ENCODE data around the gene KRT80. TPM values are rescaled to one million over a fixed set of nuclear protein-coding genes. Genes with fewer than 3 reads are reported as not detected.

KRT80 gene
- total and polyA plus RNA-seq, 2 of the 13 experiments (the other 11 are each of a cell fraction or from before 2014, with no cell fraction given) = 0.27 to 0.53 TPM

DNA sequence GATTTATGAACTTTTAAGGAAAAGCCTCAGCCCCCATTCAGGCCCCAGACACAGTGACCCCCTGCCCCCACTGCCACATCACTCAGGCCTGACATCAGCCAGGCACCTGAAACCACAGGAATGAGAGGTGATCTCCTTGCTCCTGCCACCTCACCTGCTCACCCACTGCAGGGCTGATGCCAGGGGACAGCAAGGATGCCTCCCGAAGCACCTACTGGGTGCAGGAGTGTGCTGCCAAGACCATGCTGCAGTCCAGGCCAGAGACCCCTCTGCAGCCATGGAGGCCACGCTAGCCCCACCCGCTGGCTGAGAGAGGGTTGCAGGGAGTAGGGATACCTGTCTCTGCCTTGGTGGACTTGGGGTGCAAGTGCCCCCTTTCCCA lies 22.6 kb upstream of the KRT80 start:
- TF ChIP-seq ZFY (CRISPR knock-in tag; IDR thresholded peaks at IDR 0.05) (no peak), ZNF124 (CRISPR knock-in tag; IDR thresholded peaks at IDR 0.05) (no peak), SIX4 (CRISPR knock-in tag; IDR thresholded peaks at IDR 0.05) (no peak)
- intact Hi-C loops (cut with micrococcal nuclease; ENCODE audit: unreplicated experiment) = no loop called here
- 14% methylated on average over 3 of the region's 3 CpGs for WGBS (ENCODE audit: low lambda C conversion rate)

DNA sequence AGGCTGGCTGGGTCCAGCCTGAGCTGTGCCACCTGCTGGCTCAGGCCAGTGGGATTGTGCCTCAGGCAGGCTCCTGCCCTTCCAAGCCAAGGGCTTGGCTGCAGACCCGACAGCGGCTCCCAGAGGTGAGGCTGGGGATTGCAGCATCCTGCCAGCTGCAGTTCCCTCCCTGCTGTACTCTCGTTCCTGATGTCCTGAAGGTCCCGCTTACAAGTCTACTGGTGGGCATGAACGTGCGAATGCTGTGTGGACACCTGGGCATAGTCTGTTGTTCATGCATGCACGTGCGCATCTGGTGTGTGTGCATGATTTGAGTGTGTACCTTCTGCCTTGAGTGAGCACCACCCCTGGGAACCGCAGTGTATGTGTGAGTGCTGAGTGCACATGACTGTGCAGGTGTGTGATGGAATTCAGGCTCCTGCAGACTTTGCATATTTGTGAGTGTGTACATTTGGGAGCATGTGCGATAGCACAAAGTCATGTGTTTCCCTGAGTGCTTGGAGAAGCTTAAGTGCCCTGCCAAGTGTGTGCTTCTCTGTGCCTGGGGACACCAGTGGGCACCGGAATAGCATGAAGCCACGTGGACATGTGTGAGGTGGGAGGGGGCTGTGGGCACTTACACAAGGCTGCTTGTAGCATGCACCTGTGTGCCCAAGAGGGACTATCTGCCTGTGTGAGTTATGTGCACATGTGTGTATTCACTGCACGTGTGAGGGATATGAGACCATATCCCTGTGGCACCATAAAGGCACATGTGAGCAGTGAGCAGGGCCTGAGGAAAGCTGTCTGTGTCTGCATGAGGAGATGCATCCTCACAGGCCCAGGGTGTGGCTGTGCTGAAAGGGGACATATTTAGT lies 22.0 kb upstream of the KRT80 start:
- no TSS peak for BruUV-seq (replicated peaks)
- CTCF ChIA-PET (ENCODE audit: low intra/inter-chr PET ratio, low total read pairs) = interaction anchor here (1.2 to 1.6 kb wide), 5 partner anchors 34 to 74 kb away, joined by 3 to 21 read pairs (median 5); no protein-coding TSS in a partner anchor
- Histone ChIP-seq H3K27ac (ENCODE audit: extremely low read length, insufficient read depth, low read length) (no peak overlapping the region), H3K9ac (ENCODE audit: insufficient read depth, low read depth, low read length) (no peak overlapping the region), H3K4me2 (ENCODE audit: low read depth, low read length) (no peak overlapping the region), H4K20me1 (ENCODE audit: insufficient read depth, low read length) (no peaks in the 10 kb centered on the region), H3K4me3 (replicated peaks in 1 of 3; ENCODE audit: insufficient read depth in 1 of 3, low read depth in 2 of 3, low read length in 3 of 3) (no peak overlapping the region), H3K36me3 (replicated peaks in 1 of 2; ENCODE audit: control insufficient read depth in 1 of 2, insufficient read depth in 2 of 2, low read length in 2 of 2) (no peaks in the 10 kb centered on the region), H3K27me3 (ENCODE audit: control insufficient read depth in 1 of 2, insufficient read depth in 2 of 2, low read length in 2 of 2) (peaks cover 10 to 22% of the 10 kb centered on the region in 2 experiments; a peak in 3 of 5 replicates), H3K9me3 (ENCODE audit: low read length) (no peaks in the 10 kb centered on the region), H3K79me2 (ENCODE audit: insufficient read depth, low read length) (no peaks in the 10 kb centered on the region), H2AFZ (ENCODE audit: low read length) (no peak overlapping the region), H3K4me1 (ENCODE audit: insufficient read depth, low read length) (no peaks in the 10 kb centered on the region)
- DNase-seq (ENCODE audit: low spot score) = peak; percentile 57
- WGBS (ENCODE audit: low lambda C conversion rate) = 17% methylated on average over 4 of the region's 13 CpGs
- ATAC-seq = peak; percentile 95
- FAIRE-seq = peak; percentile 73
- in situ Hi-C loops (cut with HindIII; ENCODE audit: extremely low pct_ligation_motif_present, low pct_unique_long_range_greater_than_20kb) = no loop called here
- POLR2A ChIA-PET = no interaction called here
- intact Hi-C loops (cut with micrococcal nuclease; ENCODE audit: unreplicated experiment) = no loop called here
- no peak for TF ChIP-seq POLR2G (IDR thresholded peaks at IDR 0.05; ENCODE audit: low read depth, low read length)
- no peak for TF ChIP-seq HES4 (CRISPR knock-in tag; IDR thresholded peaks at IDR 0.05; ENCODE audit: borderline replicate concordance)
- TF ChIP-seq TEAD3 (CRISPR knock-in tag; optimal IDR thresholded peaks at IDR 0.05; ENCODE audit: borderline replicate concordance) = peak; percentile 37
- no peak for TF ChIP-seq ZNF672 (CRISPR knock-in tag; IDR thresholded peaks at IDR 0.05)
- no peak for TF ChIP-seq FOXC1 (CRISPR knock-in tag; IDR thresholded peaks at IDR 0.05; ENCODE audit: borderline replicate concordance)
- peak; percentile 80 for TF ChIP-seq STAG1 (CRISPR knock-in tag; IDR thresholded peaks at IDR 0.05)
- no peak for TF ChIP-seq ZBTB2 (CRISPR knock-in tag; IDR thresholded peaks at IDR 0.05; ENCODE audit: low read depth)
- TF ChIP-seq HOXA9 (CRISPR knock-in tag; IDR thresholded peaks at IDR 0.05; ENCODE audit: borderline replicate concordance) = no peak
- TF ChIP-seq ZNF503 (CRISPR knock-in tag; IDR thresholded peaks at IDR 0.05) = no peak

More for the DNA sequence above, 22.6 kb upstream of the KRT80 start:
- BruUV-seq (replicated peaks) = no TSS peak
- H3K4me3 ChIP-seq (replicated peaks in 1 of 3; ENCODE audit: insufficient read depth in 1 of 3, low read depth in 2 of 3, low read length in 3 of 3) = no peak overlapping the region
- no peak overlapping the region for H3K4me2 ChIP-seq (ENCODE audit: low read depth, low read length)
- no peaks in the 10 kb centered on the region for H3K4me1 ChIP-seq (ENCODE audit: insufficient read depth, low read length)
- H3K36me3 ChIP-seq (replicated peaks in 1 of 2; ENCODE audit: control insufficient read depth in 1 of 2, insufficient read depth in 2 of 2, low read length in 2 of 2) = no peaks in the 10 kb centered on the region
- no peak overlapping the region for H2AFZ ChIP-seq (ENCODE audit: low read length)
- ChIA-PET CTCF (ENCODE audit: low intra/inter-chr PET ratio, low total read pairs) (no interaction called here), POLR2A (no interaction called here)
- no peak overlapping the region for H3K27ac ChIP-seq (ENCODE audit: extremely low read length, insufficient read depth, low read length)
- no peak for DNase-seq (ENCODE audit: low spot score)
- peaks cover 7 to 16% of the 10 kb centered on the region in 2 experiments; a peak in 3 of 5 replicates for H3K27me3 ChIP-seq (ENCODE audit: control insufficient read depth in 1 of 2, insufficient read depth in 2 of 2, low read length in 2 of 2)
- H4K20me1 ChIP-seq (ENCODE audit: insufficient read depth, low read length) = no peaks in the 10 kb centered on the region
- in situ Hi-C loops (cut with HindIII; ENCODE audit: extremely low pct_ligation_motif_present, low pct_unique_long_range_greater_than_20kb) = no loop called here
- H3K79me2 ChIP-seq (ENCODE audit: insufficient read depth, low read length) = no peaks in the 10 kb centered on the region
- H3K9ac ChIP-seq (ENCODE audit: insufficient read depth, low read depth, low read length) = no peak overlapping the region
- no peaks in the 10 kb centered on the region for H3K9me3 ChIP-seq (ENCODE audit: low read length)
- no peak for FAIRE-seq
- ATAC-seq = no peak
